Measurements from ENCODE around the gene WFDC1. TPM values are rescaled to one million over a fixed set of nuclear protein-coding genes. Genes with fewer than 3 reads are reported as not detected.
"Not testable (repeated sequence)": the region's sequence is repeated elsewhere in the genome, so short reads cannot be mapped to it uniquely, and the experiment has no call there.

The WFDC1 gene
- total RNA-seq, 2 donors from 2014 or later = 0.78 to 2.3 TPM

DNA sequence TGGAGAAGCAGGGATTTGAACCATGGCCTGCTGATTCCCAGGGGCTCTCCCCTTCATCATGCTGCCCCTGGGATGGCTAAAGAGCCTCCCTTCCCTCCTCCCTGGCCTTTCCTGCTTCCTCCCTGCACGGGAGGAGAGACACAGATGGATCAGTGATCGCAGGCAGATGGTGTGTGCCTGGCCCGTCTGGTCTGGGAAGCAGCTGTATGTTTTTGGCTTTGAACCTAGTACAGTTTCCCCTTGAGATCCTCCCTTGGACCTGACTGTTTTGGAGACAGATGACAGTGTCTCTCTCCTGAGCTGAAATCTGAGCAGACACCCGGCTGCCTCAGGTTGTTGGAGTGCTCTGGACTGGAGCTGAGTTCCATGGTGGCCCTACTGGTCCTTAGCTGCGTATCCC is 44.6 kb downstream of the WFDC1 start:
- 54 to 63% methylated on average over 1 to 5 of the region's 5 CpGs for WGBS, 2 donors
- Histone ChIP-seq H3K9me3 (peaks cover 0 to 13% (median 0%) of the 10 kb centered on the region in 3 donors), H3K27ac (no peak overlapping the region), H3K36me3 (replicated peaks in 1 of 2; ENCODE audit: insufficient read depth in 1 of 2, low read depth in 2 of 2) (no peaks in the 10 kb centered on the region), H3K4me3 (no peak overlapping the region), H3K4me1 (no peaks in the 10 kb centered on the region), H3K27me3 (no peaks in the 10 kb centered on the region)
- intact Hi-C loops (cut with DNase I) = no loop called here
- DNase-seq (no peak), ATAC-seq (no peak)
- TF ChIP-seq, protein P1, sequence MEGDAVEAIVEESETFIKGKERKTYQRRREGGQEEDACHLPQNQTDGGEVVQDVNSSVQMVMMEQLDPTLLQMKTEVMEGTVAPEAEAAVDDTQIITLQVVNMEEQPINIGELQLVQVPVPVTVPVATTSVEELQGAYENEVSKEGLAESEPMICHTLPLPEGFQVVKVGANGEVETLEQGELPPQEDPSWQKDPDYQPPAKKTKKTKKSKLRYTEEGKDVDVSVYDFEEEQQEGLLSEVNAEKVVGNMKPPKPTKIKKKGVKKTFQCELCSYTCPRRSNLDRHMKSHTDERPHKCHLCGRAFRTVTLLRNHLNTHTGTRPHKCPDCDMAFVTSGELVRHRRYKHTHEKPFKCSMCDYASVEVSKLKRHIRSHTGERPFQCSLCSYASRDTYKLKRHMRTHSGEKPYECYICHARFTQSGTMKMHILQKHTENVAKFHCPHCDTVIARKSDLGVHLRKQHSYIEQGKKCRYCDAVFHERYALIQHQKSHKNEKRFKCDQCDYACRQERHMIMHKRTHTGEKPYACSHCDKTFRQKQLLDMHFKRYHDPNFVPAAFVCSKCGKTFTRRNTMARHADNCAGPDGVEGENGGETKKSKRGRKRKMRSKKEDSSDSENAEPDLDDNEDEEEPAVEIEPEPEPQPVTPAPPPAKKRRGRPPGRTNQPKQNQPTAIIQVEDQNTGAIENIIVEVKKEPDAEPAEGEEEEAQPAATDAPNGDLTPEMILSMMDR (IDR thresholded peaks at IDR 0.05) = no peak
- no peak for TF ChIP-seq POLR2A (IDR thresholded peaks at IDR 0.05)

DNA sequence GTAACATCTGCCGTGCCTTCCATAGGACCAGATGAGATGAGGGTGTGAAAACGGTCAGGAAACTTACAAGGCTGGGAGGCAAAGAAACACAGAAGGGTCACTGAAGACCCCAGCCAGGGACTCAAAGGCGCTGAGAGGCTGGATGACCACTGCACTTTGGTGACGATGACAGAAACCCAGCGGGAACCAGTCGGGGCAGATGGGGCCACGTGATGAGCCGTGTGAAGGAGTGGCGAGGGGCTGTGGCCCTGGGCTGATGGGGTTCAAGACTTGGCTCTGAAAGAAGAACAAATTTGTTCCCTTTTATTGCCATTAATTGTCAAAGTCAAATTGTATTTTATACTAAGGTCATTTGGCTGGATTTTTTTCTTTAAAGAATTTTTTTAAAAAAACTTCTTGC is 45.1 kb downstream of the WFDC1 start:
- intact Hi-C loops (cut with DNase I) = no loop called here
- no peak for TF ChIP-seq POLR2A (IDR thresholded peaks at IDR 0.05)
- TF ChIP-seq, protein P1 (IDR thresholded peaks at IDR 0.05) = no peak
- Histone ChIP-seq H3K4me3 (no peak overlapping the region), H3K4me1 (no peaks in the 10 kb centered on the region), H3K27ac (no peak overlapping the region), H3K9me3 (peaks cover 0 to 13% (median 0%) of the 10 kb centered on the region in 3 donors), H3K36me3 (replicated peaks in 1 of 2; ENCODE audit: insufficient read depth in 1 of 2, low read depth in 2 of 2) (no peaks in the 10 kb centered on the region), H3K27me3 (no peaks in the 10 kb centered on the region)
- ATAC-seq (no peak), DNase-seq (no peak)
- WGBS, 2 donors = 51 to 54% methylated on average over 9 of the region's 9 CpGs

DNA sequence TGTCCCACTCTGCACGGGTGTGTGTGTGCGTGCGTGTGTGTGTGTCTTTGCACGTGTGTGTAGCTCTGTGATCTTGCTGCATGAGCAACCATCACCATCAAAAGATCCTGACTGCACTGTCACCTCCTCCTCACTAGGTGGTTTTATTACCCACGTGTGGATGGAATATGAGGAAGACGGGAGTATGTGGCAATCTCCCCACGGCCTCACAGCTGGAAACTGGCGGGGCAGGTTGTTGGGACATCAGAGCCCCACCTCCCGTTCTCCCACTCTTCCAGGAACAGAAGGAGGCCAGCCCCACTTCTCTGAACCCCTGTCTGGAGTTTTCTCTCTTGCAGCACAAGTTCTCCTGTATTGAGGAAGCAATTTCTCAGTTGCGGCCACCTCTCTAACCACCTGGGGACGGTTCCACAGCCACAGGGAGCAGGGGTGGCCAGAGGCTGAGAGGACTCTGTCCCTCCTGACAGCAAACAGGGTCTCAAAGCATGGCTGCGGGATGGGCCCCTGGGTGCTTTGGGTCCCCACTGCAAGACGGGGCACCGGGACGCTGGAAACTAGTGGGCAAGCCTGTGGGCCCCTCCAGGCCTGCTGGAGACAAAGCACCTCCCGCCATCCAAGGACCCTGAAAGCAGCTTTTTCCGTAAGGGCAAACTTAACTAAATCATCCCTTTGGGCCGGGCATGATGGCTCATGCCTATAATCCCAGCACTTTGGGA is 45.8 kb downstream of the WFDC1 start:
- 50 to 60% methylated on average over 14 to 18 of the region's 18 CpGs for WGBS, 2 donors
- DNase-seq (no peak), ATAC-seq (no peak)
- Histone ChIP-seq H3K27me3 (no peaks in the 10 kb centered on the region), H3K36me3 (replicated peaks in 1 of 2; ENCODE audit: insufficient read depth in 1 of 2, low read depth in 2 of 2) (no peaks in the 10 kb centered on the region), H3K4me3 (no peak overlapping the region), H3K9me3 (peaks cover 0 to 13% (median 0%) of the 10 kb centered on the region in 3 donors), H3K4me1 (no peaks in the 10 kb centered on the region), H3K27ac (no peak overlapping the region)
- TF ChIP-seq POLR2A (IDR thresholded peaks at IDR 0.05) = no peak
- TF ChIP-seq, protein P1 (IDR thresholded peaks at IDR 0.05) = no peak
- intact Hi-C loops (cut with DNase I) = no loop called here

DNA sequence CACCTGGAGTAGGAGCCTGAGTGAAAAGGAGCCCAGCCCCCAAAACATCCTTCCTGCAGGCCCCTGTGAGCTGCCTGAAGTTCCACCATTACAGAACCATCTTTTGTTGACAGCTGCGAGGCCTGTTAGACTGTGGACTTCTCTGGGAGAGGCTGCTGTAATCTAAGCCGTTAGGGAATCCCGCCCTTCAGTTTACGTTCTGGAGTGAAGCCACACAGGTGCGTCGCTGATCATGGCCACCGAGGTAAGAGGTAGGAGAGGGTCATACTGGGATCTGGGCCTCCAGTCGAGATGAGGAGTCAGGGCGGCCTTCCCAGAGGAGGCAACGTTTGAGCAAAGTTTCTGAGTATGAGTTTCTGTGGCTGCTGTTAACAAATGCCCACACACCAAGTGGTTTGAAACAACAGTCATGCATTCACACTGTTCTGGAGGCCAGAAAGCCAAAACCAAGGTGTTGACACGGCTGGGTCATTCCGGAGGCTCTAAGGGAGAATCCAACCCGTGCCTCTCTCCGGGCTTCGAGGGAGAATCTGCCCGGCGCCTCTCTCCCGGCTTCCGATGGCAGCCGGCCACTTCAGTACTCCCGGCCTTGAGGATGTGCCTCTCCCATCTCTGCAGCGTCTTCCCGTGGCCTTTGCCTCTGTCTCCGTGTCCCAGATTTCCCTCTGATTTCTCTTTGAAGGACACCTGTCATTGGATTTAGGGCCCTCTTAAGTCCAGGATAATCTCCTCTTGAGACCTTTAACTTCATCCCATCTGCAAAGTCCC is 47.0 kb downstream of the WFDC1 start:
- no peaks in the 10 kb centered on the region for H3K27me3 ChIP-seq
- H3K9me3 ChIP-seq = peaks cover 0 to 8% (median 0%) of the 10 kb centered on the region in 3 donors
- DNase-seq (no peak), ATAC-seq (no peak)
- TF ChIP-seq POLR2A (IDR thresholded peaks at IDR 0.05) = no peak
- TF ChIP-seq, protein P1 (IDR thresholded peaks at IDR 0.05) = no peak
- H3K4me1 ChIP-seq = no peaks in the 10 kb centered on the region
- no peaks in the 10 kb centered on the region for H3K36me3 ChIP-seq (replicated peaks in 1 of 2; ENCODE audit: insufficient read depth in 1 of 2, low read depth in 2 of 2)
- intact Hi-C loops (cut with DNase I) = no loop called here
- no peak overlapping the region for H3K4me3 ChIP-seq
- no peak overlapping the region for H3K27ac ChIP-seq
- 73 to 81% methylated on average over 17 to 24 of the region's 24 CpGs for WGBS, 2 donors

DNA sequence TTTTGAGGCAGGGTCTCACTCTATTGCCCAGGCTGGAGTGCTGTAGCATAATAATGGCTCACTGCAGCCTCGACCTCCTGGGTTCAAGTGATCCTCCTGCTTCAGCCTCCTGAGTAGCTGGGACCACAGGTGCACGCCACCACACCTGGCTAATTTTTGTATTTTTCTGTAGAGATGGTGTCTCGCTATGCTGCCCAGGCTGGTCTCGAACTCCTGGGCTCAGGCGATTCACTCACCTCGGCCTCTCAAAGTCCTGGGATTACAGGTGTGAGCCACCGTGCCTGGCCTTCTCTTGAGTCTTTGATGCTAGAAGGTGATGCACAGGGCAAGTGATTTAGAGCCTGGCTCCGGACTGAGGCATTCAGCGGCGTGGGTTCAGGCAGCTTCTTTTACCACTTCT is 49.1 kb downstream of the WFDC1 start:
- intact Hi-C loops (cut with DNase I); H3K4me1 ChIP-seq; ATAC-seq; H3K4me3 ChIP-seq; DNase-seq; H3K36me3 ChIP-seq (replicated peaks in 1 of 2; ENCODE audit: insufficient read depth in 1 of 2, low read depth in 2 of 2); H3K27me3 ChIP-seq; H3K27ac ChIP-seq; H3K9me3 ChIP-seq: not testable (repeated sequence)
- 84 to 89% methylated on average over 10 of the region's 10 CpGs for whole genome bisulfite sequencing, 2 donors
